H1 (cell line): Measurements from ENCODE around the gene MANBA.

Source experiments
- CEBPB ChIP-seq: IDR thresholded peaks from 2 replicates; pipeline ENCODE4 v1.6.1; 2012; ENCODE audit warnings: low read depth, low read length
- GABPA ChIP-seq: IDR thresholded peaks from 2 replicates; pipeline ENCODE4 v1.6.1; 2011; ENCODE audit warnings: mild to moderate bottlenecking, low read length, moderate library complexity, borderline replicate concordance; ENCODE audit not compliant: insufficient read depth
- POLR2A ChIP-seq, 2 experiments: IDR thresholded peaks; 1 replicate in 1 of 2; 2 replicates in 1 of 2; pipeline ENCODE4 v1.6.1; 2011; ENCODE audit warnings: low read depth in 2 of 2, low read length in 2 of 2, mild to moderate bottlenecking in 2 of 2; ENCODE audit errors: control extremely low read depth in 1 of 2
- ZNF274 ChIP-seq: IDR thresholded peaks from 2 replicates; pipeline ENCODE4 v1.7.0; 2012; ENCODE audit warnings: low read length, borderline replicate concordance; ENCODE audit errors: extremely low read depth
- TF ChIP-seq, protein P1 (sequence below), 3 experiments: IDR thresholded peaks; 1 replicate in 2 of 3; 2 replicates in 1 of 3; pipeline versions ENCODE4 v1.5.1 to v1.6.1; 2011; ENCODE audit warnings: low read length in 3 of 3, mild to moderate bottlenecking in 3 of 3, inconsistent platforms in 2 of 3, low read depth in 1 of 3, moderate library complexity in 1 of 3; ENCODE audit not compliant: insufficient read depth in 1 of 3; ENCODE audit errors: control extremely low read depth in 1 of 3
- TF ChIP-seq, protein P2 (sequence below): IDR thresholded peaks from 2 replicates; pipeline ENCODE4 v1.6.1; 2012; ENCODE audit warnings: low read length, inconsistent platforms

DNA sequence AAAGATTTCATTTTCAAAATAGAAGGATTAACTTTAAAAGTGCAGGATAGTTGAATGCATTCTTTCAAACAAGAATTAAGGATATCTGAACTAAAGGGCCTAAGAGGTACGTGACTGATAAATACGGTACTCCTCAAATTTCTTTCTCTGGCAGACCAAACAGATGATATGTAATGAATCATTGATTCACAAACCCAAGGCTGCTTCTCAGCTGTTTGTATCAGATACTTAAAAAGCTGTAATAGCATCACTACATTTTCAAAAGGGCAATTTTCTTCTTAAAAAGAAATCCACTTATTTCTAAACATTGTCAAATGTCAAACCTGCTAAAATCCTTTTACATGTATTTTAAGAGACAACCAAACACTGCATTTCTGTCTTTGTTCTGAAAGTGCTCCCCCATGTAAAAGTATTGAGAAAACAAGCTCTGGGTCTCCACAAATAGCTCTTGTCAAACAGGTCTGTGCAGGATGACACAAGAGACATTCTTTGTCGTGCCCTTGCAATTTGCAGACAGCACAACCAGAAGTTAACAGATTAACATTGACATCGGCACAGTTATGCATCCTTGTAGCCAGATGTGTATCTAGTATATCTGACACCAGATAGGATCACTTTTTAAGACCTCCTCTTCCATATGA lies 82.0 kb downstream of the MANBA start:
- TF ChIP-seq, protein P1, sequence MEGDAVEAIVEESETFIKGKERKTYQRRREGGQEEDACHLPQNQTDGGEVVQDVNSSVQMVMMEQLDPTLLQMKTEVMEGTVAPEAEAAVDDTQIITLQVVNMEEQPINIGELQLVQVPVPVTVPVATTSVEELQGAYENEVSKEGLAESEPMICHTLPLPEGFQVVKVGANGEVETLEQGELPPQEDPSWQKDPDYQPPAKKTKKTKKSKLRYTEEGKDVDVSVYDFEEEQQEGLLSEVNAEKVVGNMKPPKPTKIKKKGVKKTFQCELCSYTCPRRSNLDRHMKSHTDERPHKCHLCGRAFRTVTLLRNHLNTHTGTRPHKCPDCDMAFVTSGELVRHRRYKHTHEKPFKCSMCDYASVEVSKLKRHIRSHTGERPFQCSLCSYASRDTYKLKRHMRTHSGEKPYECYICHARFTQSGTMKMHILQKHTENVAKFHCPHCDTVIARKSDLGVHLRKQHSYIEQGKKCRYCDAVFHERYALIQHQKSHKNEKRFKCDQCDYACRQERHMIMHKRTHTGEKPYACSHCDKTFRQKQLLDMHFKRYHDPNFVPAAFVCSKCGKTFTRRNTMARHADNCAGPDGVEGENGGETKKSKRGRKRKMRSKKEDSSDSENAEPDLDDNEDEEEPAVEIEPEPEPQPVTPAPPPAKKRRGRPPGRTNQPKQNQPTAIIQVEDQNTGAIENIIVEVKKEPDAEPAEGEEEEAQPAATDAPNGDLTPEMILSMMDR (IDR thresholded peaks at IDR 0.05; ENCODE audit: control extremely low read depth in 1 of 3, insufficient read depth in 1 of 3, low read depth in 1 of 3, low read length in 3 of 3), result no peak
- TF ChIP-seq, protein P2, sequence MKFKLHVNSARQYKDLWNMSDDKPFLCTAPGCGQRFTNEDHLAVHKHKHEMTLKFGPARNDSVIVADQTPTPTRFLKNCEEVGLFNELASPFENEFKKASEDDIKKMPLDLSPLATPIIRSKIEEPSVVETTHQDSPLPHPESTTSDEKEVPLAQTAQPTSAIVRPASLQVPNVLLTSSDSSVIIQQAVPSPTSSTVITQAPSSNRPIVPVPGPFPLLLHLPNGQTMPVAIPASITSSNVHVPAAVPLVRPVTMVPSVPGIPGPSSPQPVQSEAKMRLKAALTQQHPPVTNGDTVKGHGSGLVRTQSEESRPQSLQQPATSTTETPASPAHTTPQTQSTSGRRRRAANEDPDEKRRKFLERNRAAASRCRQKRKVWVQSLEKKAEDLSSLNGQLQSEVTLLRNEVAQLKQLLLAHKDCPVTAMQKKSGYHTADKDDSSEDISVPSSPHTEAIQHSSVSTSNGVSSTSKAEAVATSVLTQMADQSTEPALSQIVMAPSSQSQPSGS, result no peak
- TF ChIP-seq ZNF274 (no peak), GABPA (no peak), POLR2A (IDR thresholded peaks at IDR 0.05; ENCODE audit: control extremely low read depth in 1 of 2, low read depth in 2 of 2, low read length in 2 of 2) (no peak), CEBPB (no peak)
